GM12878 (cell line): ENCODE measurements around the gene ELMOD3.
"Not testable (repeated sequence)": the region's sequence is repeated elsewhere in the genome, so short reads cannot be mapped to it uniquely, and the experiment has no call there.

Source experiments
- CTCF ChIP-seq, 3 experiments: IDR thresholded peaks in 2 of 3; conservative IDR thresholded peaks in 1 of 3; 2 replicates each; pipeline ENCODE4 v1.5.1; 2011; ENCODE audit warnings: low read depth in 3 of 3, low read length in 3 of 3, mild to moderate bottlenecking in 3 of 3, control low read depth in 2 of 3, moderate library complexity in 2 of 3, inconsistent platforms in 1 of 3, mixed read lengths in 1 of 3; ENCODE audit not compliant: control insufficient read depth in 2 of 3, insufficient read depth in 1 of 3; ENCODE audit errors: extremely low read depth in 1 of 3
- FOS ChIP-seq: IDR thresholded peaks from 3 replicates; pipeline ENCODE4 v1.6.1; 2011; ENCODE audit warnings: borderline replicate concordance; ENCODE audit not compliant: insufficient read length; ENCODE audit errors: extremely low read depth
- POLR2AphosphoS5 ChIP-seq: IDR thresholded peaks from 2 replicates; pipeline ENCODE4 v1.6.1; 2011; ENCODE audit warnings: mild to moderate bottlenecking, low read length, inconsistent platforms
- SP1 ChIP-seq: IDR thresholded peaks from one replicate; pipeline ENCODE4 v1.6.1; 2011; ENCODE audit warnings: low read depth, low read length
- ZNF274 ChIP-seq: IDR thresholded peaks from one replicate; pipeline ENCODE4 v1.8.0; 2011; ENCODE audit not compliant: insufficient read length, insufficient read depth

- not testable (repeated sequence) for TF ChIP-seq FOS; POLR2AphosphoS5; SP1; CTCF (IDR thresholded peaks at IDR 0.05 in 2 of 3, conservative IDR thresholded peaks at IDR 0.05 in 1 of 3; ENCODE audit: control insufficient read depth in 2 of 3, extremely low read depth in 1 of 3, insufficient read depth in 1 of 3, low read depth in 3 of 3, low read length in 3 of 3); ZNF274
These were observed 38.6 kb upstream of the ELMOD3 start for GRCh38 chr2:85315921-85316320.
